GM21367 (cell line): ENCODE measurements around the gene C6orf118.

ENCODE experiments used
- ATAC-seq: cut with Tn5 transposase; IDR thresholded peaks from one replicate; pipeline ENCODE4 v1.9.1; 2021; ENCODE audit not compliant: unreplicated experiment

C6orf118 gene

DNA sequence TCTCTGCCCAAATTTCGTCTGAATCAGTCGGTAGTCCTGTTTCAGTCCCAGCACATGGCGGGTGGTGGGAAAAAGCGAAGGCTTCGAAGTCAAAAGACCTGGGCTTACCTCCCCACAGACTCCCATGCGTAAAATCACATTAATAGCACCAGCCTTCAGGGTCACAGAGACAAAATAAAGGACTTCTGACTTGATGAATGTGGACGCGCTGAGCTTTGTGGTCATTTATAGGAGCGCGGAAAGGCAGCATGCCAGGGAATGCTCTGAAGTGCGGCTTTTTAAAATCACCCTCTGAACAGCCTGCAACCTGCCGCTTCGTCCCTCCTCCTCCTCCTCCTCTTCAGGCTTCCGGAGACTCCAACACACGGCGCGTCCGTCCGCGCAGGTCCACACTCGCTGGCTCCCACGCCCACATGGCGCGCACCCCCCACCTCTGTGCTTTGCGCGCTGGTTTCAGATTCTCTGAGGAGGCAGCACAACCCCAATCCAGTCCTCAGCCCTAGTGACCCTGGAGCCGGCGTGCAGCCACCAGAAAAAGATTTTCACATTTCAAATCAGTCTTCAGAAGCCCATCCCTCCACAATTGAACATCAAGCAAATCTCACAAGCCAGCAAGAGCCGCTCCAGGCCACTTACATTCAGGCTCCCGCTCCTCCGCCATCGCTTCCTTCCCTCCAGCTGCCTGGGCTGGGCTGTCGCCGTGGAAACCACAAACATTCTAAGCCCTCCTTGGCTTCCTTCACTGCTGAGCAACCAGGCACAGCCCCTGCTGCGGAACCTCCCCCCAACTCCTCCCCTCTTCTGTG, at the start of gene C6orf118:
C6orf118 (minus strand) TSS at position 680 of the 806 bp plus-strand sequence; CDS start at position 661, 19 bp downstream.
- no peak for ATAC-seq

DNA sequence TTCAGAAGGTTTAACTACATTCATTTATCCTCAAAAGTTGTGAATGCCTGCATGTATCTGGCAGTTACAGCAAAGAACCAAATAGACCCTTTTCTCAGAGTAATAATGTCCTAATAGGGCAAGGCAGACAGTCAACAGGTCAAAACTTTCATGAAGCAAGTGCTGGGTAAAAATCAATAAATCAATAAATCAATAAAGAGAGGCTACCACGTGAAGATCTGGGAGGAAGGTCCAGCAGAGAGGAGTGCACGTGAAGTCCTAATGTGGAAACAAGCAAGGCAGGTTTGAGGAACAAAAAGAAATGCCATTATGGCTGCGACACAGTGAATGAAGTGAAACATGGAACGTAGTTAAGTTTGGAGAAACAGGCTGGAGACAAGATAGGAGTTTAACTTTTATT, 36.3 kb upstream of the C6orf118 start:
- ATAC-seq: no peak

DNA sequence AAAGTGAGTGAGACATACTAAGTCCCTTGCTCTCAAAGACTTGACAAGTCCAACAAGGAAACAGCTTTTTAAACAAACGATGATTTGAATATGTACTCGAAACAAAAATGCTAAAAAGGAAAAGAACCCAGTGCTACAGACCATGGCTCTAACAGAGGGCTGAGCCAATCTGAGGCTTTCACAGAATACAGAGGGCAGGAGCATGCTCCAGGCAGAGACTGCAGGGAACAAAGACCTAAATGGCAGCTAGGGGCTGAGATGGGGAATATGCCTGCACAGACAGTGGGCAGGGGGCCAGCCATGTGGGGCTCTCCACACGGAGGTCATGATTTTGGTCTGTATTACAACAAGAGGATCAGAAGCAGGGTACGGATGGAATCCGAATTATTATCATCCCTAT, 31.1 kb upstream of the C6orf118 start:
- no peak for ATAC-seq

DNA sequence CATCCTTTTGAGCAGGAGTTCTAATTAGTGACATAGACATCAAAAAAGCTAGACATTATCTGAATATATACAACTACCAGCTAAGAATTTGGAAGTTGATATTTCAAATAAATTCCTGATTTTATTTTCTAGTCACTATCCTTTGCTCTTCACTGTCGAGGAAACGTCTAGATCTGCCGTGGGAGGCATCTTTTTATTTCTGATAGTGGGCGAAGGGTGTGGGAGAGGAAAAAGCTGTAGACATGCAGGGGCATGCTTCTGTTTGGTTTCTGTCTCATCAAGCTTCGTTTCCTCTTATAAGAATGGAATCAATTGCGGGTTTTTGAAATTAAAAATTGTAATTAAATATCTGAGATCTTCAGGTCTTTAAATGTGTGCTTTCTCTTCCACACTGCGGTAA, 16.2 kb upstream of the C6orf118 start:
- no peak for ATAC-seq

DNA sequence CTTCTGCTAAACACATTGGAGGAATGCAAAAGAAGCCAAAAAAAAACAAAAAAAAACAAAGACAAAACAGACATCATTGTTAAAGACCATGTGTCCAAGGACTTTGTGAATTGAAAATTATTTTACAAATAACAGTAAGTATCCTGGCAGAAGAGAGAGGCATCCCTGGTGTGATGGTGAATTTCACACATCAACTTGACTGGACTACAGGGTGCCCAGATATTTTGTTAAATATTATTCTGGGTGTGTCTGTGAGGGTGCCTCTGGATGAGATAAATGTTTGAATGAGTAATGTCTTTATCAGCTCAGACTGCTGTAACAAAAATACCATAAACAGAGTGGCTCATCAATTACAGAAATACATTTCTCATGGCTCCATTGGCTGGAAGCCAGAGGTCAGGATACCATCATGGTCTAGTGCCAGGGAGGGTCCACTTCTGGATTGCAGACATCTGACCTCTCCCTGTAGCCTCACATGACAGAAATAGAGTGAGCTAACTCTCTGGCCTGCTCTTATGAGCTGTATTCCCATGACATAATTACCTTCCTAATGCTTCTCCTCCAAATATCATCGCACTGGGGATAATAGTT, 12.2 kb upstream of the C6orf118 start:
- ATAC-seq: no peak

DNA sequence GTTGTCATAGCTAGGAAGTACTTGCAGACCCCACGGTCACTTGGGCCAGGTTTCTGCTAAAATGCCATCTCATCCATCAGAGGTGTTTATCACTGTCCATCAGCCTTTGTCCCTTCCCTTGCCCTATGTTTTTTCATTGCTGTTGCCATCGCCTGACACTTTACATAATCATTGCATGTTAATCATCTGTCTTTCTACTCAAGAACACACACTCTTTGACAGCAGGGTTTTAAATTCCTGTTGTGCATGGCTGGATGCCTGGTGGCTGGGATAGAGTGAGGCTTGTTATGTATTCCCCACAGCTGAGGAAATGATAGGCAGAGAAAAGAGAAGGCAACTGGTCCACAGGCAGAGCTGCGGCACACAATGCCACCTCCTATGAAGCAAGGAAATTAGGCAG, 11.7 kb upstream of the C6orf118 start:
- ATAC-seq: no peak

DNA sequence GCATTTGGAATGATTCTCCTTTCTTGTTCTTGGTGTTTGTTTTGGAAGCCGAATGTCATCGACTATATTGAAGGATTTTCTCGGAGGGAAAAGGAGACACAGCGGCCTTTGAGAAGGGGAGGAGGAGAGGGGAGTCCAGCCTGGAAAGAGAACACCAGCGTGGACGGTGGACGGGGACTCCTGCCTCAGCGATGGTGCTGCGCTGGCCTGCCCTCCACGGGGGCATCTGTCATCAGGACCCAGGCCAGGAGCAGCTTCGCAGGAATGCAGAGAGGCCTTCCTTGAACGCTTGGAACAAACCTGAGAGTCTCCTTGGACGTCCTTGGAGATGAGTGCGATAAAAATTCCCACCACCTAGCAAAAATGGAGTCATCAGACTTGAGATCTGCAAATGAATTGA, 8.3 kb upstream of the C6orf118 start:
- ATAC-seq: no peak

DNA sequence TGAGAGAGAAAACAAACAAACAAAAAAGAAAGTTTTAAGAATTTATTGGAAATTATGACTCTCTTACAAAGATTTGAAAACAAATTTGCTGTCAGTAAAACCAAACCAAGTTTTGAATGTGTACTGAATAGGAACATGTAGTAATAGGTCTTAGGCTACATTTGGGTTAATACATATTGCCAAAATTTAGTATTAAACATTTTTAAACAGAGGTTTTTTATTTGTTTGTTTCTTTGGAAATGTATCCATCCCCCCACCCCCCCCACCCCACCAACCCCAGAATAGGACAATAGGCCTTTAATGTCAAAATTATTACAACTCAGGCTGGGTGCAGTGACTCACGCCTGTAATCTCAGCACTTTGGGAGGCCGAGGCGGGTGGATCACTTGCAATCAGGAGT, 2.5 kb downstream of the C6orf118 start:
- ATAC-seq: no peak

DNA sequence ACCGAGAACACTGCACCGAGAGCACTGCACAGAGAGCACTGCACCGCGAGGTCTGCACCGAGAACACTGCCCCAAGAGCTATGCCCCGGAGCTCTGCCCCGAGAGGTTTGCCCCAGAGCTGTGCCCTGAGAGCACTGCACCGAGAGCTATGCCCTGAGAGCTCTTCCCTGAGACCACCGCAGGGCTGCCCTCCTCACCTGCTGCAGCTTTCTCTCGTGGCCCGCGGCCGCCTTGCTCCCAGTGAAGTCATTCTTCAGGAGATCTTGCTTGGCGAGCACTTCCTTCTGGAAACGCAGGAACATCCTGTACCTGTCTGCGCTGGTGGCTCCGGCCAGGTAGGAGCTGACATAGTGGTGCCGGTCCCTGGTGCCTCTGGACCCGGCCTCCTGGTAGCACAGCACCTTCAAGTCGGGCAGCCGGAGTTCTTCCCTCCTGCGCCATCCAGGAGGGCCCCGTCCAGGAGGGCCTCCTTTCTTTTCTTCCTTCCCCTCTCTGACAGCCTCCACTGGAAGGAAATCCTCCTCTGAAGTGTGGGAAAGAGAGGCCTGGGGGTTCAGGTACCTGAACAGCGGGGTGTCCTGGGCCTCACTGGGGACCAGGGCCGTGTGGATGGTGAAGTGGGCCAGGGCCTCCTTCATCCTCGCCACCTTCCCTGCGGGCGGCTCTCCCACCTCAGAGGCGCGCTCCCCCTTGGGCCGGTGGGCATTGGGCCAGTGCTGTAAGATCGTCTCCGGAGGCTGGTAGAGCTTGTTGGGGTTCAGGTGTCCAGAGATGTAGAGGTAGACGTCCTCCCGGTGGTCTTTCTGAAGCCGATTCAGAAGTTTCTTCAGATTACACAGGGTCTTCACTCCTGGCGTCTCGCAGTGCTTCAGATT, 7.8 kb downstream of the C6orf118 start:
- no peak for ATAC-seq

DNA sequence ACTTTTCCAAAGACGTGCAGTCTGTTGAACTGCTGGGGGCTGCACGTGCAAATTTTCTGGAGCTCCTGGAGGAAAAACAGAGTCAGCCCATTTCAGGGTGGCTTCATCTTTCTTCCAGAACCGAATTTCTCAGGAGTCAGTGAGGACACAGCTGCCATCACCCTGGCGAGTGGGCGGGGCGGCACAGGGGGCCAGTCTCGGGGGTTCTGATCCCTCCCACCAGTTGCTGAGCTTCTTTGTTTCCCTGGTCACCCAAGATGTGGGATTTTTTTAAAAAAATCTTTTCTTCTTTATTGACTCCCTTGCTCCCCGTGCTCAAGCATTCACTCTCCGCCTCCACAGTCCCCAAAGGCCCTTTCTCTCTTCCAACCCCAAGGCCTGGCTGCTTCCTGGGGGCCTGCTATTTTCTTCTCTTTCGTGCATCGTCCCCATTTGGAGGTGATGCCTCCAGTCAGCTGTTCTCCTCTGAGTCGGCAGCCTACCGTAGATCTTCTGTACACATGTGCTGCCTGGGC, 8.9 kb downstream of the C6orf118 start:
- no peak for ATAC-seq

DNA sequence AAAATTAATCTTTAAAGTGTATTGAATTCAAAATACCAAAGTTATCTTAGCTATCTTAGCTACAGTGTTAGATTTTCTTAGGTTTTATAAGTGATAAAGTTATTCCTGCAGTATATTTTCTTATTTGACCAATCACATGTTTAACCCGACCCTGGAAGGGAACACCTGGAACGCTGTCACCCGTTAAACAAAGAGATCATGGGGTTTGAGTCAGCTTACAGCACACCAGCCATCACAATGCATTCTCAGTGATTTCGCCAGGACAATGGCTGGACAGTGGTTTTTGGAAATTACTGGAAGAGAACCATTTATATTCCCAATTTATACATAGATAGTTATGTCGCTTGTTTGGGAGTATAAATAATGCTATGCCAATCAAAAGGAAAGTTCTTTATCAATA, 10.5 kb downstream of the C6orf118 start:
- no peak for ATAC-seq

DNA sequence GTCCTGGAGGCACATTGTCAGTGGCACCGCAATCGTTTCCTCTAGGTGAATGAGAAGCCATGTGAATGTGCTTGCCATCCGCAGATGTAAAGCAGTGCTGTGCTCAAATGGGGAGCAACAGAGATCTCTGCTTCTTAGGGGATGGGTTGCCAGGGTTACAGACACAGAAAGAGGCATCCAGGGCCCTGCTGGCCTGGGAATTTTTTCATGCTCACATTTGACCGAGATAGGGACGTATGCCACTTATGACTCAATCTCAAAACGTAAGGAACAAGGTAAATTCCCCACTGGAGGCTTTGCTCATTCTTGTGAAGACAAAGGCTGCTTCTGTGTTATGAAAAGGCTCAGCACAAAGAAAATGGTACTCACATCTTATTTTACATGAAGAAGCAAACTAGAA, 11.0 kb downstream of the C6orf118 start:
- ATAC-seq: no peak

DNA sequence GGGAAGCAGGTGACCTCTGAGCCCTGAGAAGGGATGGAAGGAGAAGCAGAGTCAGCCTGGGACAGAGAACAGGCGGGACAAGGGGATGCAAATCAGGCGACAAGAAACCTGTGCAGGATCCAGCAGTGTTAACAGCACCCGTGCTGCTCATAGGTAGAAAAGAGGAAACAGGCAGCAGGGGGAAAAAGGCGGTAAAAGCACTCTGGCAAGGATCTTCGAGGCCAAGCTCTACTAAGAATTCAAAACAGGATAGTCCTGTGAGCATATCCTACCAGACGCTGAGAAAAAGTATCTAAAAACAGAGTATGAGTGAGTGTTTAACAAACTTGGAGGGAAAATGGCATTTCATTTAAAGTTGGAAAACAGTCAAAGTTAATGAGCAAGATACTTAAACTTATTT, 16.7 kb downstream of the C6orf118 start:
- no peak for ATAC-seq

DNA sequence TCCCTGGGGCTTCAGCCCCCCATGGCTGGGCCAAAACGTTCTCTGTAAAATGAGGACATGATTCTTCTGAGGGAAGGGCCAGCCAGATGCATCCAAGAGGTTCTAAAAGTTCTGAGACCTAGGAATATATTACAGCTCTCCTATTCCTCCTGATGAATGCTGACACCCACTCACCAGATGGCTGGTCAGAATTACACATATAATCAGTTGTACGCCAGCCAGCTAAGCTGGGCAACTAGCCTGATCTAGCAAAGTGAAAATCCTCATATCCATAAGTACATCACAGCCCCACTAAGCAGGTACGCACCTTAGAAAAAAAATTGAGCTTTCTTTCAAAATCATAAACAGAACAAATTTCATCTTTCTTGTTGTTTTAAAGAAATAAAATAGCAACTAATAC, 34.8 kb downstream of the C6orf118 start:
- no peak for ATAC-seq

DNA sequence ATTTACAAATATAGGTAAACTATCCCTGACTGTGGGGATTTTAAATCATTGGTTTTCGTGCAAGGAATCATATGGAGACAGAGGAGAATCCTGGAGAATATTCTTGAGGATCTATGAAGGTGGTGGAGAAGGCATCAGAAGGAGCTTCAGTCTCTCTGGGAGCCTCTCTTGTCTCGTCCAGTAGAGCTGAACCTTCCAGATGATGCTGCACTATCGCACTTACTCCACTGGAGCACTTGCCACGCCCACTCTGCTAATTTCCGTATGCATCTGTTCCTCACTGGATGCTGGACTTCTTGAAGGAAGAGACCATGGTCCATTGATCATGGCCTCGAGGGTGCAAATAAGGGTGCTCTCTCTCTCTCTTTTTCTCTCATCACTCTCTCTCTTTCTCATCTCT, 36.8 kb downstream of the C6orf118 start:
- ATAC-seq: no peak

DNA sequence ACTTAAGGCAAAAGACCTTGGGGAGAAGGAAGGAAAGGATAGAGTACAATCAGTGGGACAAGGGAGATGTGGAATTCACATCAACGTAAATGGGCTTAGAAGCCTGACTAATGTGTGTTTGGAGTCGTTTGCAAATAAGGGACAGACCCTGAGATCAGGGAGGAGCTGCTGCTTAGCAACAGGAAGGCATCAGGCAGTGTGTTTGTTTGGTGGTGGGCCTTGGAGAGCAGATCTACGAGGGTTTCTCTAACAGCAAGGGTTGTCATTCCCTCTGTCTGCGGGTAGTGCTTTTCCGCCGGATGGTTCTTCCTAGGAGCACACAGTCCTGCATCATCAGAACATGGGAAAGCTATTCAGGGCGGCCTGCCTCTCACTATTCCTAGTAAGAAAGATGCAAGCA, 40.4 kb downstream of the C6orf118 start:
- ATAC-seq: no peak

DNA sequence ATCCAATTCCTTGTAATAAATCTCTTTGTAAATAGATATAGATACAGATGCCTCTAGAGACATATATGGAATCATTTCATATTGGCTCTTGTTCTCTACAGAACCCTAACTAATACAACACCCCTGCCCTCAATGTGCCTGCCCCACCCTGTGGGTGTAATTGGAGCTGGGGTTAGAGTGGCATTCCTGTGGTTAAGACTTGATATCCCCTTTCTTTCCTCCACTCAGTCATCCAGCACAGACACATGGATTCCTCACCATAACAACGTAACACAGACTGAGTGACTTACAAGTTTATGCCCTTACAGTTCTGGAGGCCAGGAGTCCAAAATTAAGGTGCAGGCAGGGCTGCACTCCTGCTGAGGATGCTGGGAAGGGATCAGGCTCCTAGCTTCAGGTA, 42.8 kb downstream of the C6orf118 start:
- no peak for ATAC-seq

DNA sequence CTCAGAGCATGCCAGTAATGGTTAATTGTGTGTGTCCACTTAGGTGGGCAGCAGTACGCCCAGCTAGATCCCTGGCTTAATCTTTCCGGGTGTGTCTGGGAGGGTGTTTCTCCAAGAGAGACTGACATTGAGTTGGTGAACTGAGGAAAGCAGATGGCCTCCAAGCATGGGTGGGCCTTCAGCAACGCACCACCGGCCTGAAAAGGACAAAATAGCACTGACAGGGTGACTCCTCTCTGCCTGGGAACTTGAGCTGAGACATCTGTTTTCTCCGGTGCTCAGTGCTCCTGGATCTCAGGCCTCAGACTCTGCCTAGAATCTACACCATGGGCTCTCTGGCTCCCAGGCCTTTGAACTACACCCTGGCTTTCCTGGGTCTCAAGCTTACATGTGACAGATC, 43.2 kb downstream of the C6orf118 start:
- no peak for ATAC-seq

DNA sequence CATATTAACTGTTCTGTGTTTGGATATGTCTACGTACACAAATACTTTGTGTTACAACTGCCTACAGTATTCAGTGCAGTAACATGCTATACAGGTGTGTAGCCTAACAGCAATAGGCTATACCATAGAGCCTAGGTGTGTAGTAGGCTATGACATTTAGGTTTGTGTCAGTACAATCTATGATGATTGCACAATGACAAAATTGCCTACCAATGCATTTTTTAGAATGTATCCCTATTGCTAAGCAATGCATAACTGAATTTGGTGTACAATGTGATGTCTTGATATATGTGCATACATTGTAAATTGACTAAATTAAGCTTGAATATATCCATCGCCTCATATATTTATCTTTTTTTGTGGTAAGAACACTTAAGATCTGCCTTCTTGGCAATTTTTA, 48.9 kb downstream of the C6orf118 start:
- ATAC-seq: no peak

DNA sequence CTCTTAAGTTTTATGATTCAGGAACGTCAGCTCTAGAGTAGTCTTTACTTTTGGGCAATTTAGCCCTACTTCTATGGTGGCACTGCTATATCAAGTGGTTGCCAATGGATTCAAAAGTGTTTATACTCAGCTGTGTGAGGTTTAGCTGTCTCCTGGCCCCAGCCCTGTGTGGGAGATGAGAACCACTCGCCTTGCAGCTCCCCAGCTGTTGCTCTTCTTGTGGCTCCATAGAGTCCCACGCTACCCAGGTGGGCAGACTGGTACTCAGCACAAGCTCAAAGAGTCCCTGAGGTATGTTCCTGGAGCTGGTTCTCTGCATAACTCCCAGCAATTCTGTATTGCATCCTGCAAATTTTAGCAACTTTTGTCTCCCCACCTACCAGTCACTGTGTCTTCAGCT, 59.6 kb downstream of the C6orf118 start:
- no peak for ATAC-seq

DNA sequence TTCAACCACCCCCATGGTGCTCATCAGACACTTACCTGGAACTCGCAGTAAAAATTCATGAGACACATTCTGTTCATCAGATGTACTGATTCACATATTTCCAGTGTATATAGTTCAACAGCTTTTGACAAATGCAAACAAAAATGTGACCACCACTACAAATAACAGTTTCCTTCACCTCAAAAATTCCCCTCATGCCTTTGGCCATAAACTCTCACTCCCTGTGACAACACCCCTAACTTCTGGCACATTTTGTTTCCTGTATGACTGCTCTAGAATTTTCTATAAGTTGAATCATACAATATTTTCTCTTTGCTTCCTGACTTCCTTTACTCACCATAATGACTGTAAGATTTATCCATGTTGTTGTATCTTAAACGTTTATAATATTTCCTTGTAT, 63.7 kb downstream of the C6orf118 start:
- ATAC-seq: no peak

DNA sequence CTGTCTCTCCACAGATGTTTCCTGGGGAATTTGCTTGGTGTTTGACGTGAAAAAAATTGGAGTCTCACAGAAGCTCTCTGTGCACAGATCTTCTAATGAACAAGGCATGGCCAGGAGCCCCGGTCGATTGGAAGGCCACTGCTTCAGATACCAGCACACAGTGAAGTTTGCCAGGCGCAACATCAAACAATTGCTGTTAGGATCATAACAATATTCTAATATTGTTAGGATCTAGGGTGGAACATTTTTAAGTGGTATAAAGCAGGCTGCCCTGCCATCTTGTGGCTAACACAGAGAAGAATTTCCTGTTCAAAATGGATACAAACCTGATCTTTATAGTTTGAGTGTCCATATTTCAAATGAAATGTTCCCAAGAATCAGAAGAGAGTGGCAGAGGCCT, 64.1 kb downstream of the C6orf118 start:
- no peak for ATAC-seq
